Measurements from ENCODE around the gene CAST.

The CAST gene

GRCh38 chr5:96718635-96719077, 56.5 kb downstream of the CAST start:
- Histone ChIP-seq H3K27ac (ENCODE audit: low read depth, low read length, poor library complexity, severe bottlenecking) (no peak overlapping the region), H3K36me3 (ENCODE audit: insufficient read depth, low read length) (no peaks in the 10 kb centered on the region), H3K9me3 (ENCODE audit: low read length) (no peaks in the 10 kb centered on the region), H3K79me2 (ENCODE audit: insufficient read depth, low read length) (no peaks in the 10 kb centered on the region), H3K4me3 (ENCODE audit: low read depth, low read length, poor library complexity, severe bottlenecking) (no peak overlapping the region), H3K4me1 (ENCODE audit: insufficient read depth, low read length, severe bottlenecking) (no peaks in the 10 kb centered on the region), H3K9me2 (ENCODE audit: low read depth, low read length) (no peaks in the 10 kb centered on the region), H3K27me3 (ENCODE audit: insufficient read depth, low read length) (no peaks in the 10 kb centered on the region), H3K9ac (ENCODE audit: low read length) (no peak overlapping the region), H3F3A (ENCODE audit: insufficient read depth, low read length) (no peaks in the 10 kb centered on the region), H4K20me1 (ENCODE audit: insufficient read depth, low read length) (no peaks in the 10 kb centered on the region), H3K4me2 (ENCODE audit: low read length) (no peak overlapping the region), H2AFZ (ENCODE audit: low read length) (no peak overlapping the region)
- TF ChIP-seq, protein P1, sequence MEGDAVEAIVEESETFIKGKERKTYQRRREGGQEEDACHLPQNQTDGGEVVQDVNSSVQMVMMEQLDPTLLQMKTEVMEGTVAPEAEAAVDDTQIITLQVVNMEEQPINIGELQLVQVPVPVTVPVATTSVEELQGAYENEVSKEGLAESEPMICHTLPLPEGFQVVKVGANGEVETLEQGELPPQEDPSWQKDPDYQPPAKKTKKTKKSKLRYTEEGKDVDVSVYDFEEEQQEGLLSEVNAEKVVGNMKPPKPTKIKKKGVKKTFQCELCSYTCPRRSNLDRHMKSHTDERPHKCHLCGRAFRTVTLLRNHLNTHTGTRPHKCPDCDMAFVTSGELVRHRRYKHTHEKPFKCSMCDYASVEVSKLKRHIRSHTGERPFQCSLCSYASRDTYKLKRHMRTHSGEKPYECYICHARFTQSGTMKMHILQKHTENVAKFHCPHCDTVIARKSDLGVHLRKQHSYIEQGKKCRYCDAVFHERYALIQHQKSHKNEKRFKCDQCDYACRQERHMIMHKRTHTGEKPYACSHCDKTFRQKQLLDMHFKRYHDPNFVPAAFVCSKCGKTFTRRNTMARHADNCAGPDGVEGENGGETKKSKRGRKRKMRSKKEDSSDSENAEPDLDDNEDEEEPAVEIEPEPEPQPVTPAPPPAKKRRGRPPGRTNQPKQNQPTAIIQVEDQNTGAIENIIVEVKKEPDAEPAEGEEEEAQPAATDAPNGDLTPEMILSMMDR (IDR thresholded peaks at IDR 0.05; ENCODE audit: low read length): no peak
- TF ChIP-seq EZH2 (IDR thresholded peaks at IDR 0.05; ENCODE audit: borderline replicate concordance, low read length): no peak

GRCh38 chr5:96720408-96720807, 58.2 kb downstream of the CAST start:
- H3K9ac ChIP-seq (ENCODE audit: low read length): no peak overlapping the region
- H3K27me3 ChIP-seq (ENCODE audit: insufficient read depth, low read length): no peaks in the 10 kb centered on the region
- H3F3A ChIP-seq (ENCODE audit: insufficient read depth, low read length): no peaks in the 10 kb centered on the region
- H3K4me1 ChIP-seq (ENCODE audit: insufficient read depth, low read length, severe bottlenecking): no peaks in the 10 kb centered on the region
- H4K20me1 ChIP-seq (ENCODE audit: insufficient read depth, low read length): no peaks in the 10 kb centered on the region
- no peak overlapping the region for H3K4me3 ChIP-seq (ENCODE audit: low read depth, low read length, poor library complexity, severe bottlenecking)
- TF ChIP-seq, protein P1 (IDR thresholded peaks at IDR 0.05; ENCODE audit: low read length): peak; percentile 12; the same call in 1 of the 2 replicates
- TF ChIP-seq EZH2 (IDR thresholded peaks at IDR 0.05; ENCODE audit: borderline replicate concordance, low read length): no peak
- H3K9me2 ChIP-seq (ENCODE audit: low read depth, low read length): no peaks in the 10 kb centered on the region
- no peak overlapping the region for H2AFZ ChIP-seq (ENCODE audit: low read length)
- no peaks in the 10 kb centered on the region for H3K36me3 ChIP-seq (ENCODE audit: insufficient read depth, low read length)
- no peak overlapping the region for H3K27ac ChIP-seq (ENCODE audit: low read depth, low read length, poor library complexity, severe bottlenecking)
- no peaks in the 10 kb centered on the region for H3K79me2 ChIP-seq (ENCODE audit: insufficient read depth, low read length)
- no peak overlapping the region for H3K4me2 ChIP-seq (ENCODE audit: low read length)
- no peaks in the 10 kb centered on the region for H3K9me3 ChIP-seq (ENCODE audit: low read length)

DNA sequence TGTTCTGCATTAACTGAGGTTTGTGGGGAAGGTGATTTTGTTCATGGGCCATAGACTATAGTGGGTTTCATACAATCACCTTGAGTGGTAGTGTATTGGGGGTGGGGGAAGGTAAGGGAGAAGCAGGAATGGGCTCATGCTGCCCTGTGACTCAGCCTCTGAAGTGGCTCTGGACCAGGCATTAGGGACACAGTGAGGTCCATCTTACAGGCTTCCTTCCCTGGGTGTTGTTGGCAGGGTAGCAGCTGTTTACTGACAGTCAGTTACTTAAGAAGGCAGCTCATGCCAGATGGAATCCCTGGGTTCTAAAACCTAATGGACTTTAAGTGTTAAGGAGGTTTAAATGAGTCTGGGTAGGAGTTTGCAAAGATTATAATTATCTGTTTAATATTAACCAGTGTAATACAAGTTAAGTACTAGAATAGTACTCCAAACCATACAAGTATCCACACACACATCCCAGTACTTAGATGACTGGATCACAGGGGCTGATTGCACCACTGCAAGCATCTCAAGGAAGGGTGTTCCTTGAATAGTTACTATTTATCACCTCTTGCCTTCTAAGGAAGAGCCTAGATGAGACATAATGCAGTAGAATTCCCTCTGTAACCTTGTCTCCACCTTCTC, 59.3 kb downstream of the CAST start:
- no peak overlapping the region for H3K9ac ChIP-seq (ENCODE audit: low read length)
- no peak overlapping the region for H2AFZ ChIP-seq (ENCODE audit: low read length)
- H4K20me1 ChIP-seq (ENCODE audit: insufficient read depth, low read length): no peaks in the 10 kb centered on the region
- TF ChIP-seq EZH2 (IDR thresholded peaks at IDR 0.05; ENCODE audit: borderline replicate concordance, low read length): no peak
- TF ChIP-seq, protein P1 (IDR thresholded peaks at IDR 0.05; ENCODE audit: low read length): no peak
- no peak overlapping the region for H3K4me2 ChIP-seq (ENCODE audit: low read length)
- H3K36me3 ChIP-seq (ENCODE audit: insufficient read depth, low read length): no peaks in the 10 kb centered on the region
- H3K4me3 ChIP-seq (ENCODE audit: low read depth, low read length, poor library complexity, severe bottlenecking): no peak overlapping the region
- no peaks in the 10 kb centered on the region for H3K79me2 ChIP-seq (ENCODE audit: insufficient read depth, low read length)
- no peaks in the 10 kb centered on the region for H3K27me3 ChIP-seq (ENCODE audit: insufficient read depth, low read length)
- no peaks in the 10 kb centered on the region for H3F3A ChIP-seq (ENCODE audit: insufficient read depth, low read length)
- no peaks in the 10 kb centered on the region for H3K9me2 ChIP-seq (ENCODE audit: low read depth, low read length)
- no peak overlapping the region for H3K27ac ChIP-seq (ENCODE audit: low read depth, low read length, poor library complexity, severe bottlenecking)
- no peaks in the 10 kb centered on the region for H3K4me1 ChIP-seq (ENCODE audit: insufficient read depth, low read length, severe bottlenecking)
- no peaks in the 10 kb centered on the region for H3K9me3 ChIP-seq (ENCODE audit: low read length)

All from OCI-LY1 (cell line).